Heart left ventricle (tissue), 16 donors: ENCODE results near the gene RNF123. TPM values are rescaled to one million over a fixed set of nuclear protein-coding genes. Genes with fewer than 3 reads are reported as not detected.

ENCODE experiments used
- ATAC-seq, 4 donors: fragments of 200-7000 bp; cut with Tn5 transposase; one replicate each; pipeline ENCODE4 v1.9.1; 2020 to 2022; ENCODE audit warnings: moderate library complexity in 4 of 4, mild to moderate bottlenecking in 3 of 4, moderate number of reproducible peaks in 1 of 4
- DNase-seq, 5 donors: peaks; one replicate each; pipeline ENCODE4 v3.0.0-alpha.2; 2020
- H3K27ac ChIP-seq, 12 donors: fragments of 200-600 bp; sonication (generic) in 4 of 12; one replicate each; pipeline versions ENCODE4 v1.5.0 to v1.8.0; 2016 to 2022; ENCODE audit warnings: mild to moderate bottlenecking in 2 of 12
- H3K27me3 ChIP-seq, 9 donors: fragments of 200-600 bp; sonication (generic) in 2 of 9; one replicate each; pipeline versions ENCODE4 v1.5.1 to v1.8.0; 2016 to 2022; ENCODE audit warnings: mild to moderate bottlenecking in 3 of 9
- H3K36me3 ChIP-seq, 9 donors: fragments of 200-600 bp; sonication (generic) in 2 of 9; one replicate each; pipeline versions ENCODE4 v1.5.0 to v1.8.0; 2018 to 2022; ENCODE audit warnings: mild to moderate bottlenecking in 2 of 9
- H3K4me1 ChIP-seq, 12 donors: fragments of 200-600 bp; sonication (generic) in 4 of 12; one replicate each; pipeline versions ENCODE4 v1.5.0 to v1.8.0; 2016 to 2022; ENCODE audit warnings: mild to moderate bottlenecking in 3 of 12
- H3K4me3 ChIP-seq, 12 donors: fragments of 200-600 bp; sonication (generic) in 4 of 12; one replicate each; pipeline versions ENCODE4 v1.5.0 to v1.8.0; 2017 to 2022; ENCODE audit warnings: mild to moderate bottlenecking in 9 of 12, moderate library complexity in 4 of 12
- H3K9me3 ChIP-seq, 12 donors: fragments of 200-600 bp; sonication (generic) in 4 of 12; one replicate each; pipeline versions ENCODE4 v1.5.0 to v1.8.0; 2016 to 2022; ENCODE audit warnings: mild to moderate bottlenecking in 1 of 12
- CTCF ChIP-seq, 12 donors: fragments of 200-600 bp; sonication (generic) in 4 of 12; IDR thresholded peaks; one replicate each; pipeline versions ENCODE4 v1.5.0 to v1.8.0; 2018 to 2022; ENCODE audit warnings: antibody characterized with exemption in 12 of 12, mild to moderate bottlenecking in 5 of 12
- POLR2A ChIP-seq, 2 donors: fragments of 450-650 bp; IDR thresholded peaks; one replicate each; pipeline ENCODE4 v1.6.1; 2017; ENCODE audit warnings: antibody characterized with exemption in 2 of 2, mild to moderate bottlenecking in 2 of 2, moderate library complexity in 2 of 2
- WGBS, 4 donors: extraction: QIAGEN DNeasy Blood & Tissue Kit in 2 of 4; methylation state at CpG; one replicate each; pipeline versions ENCODE4 v1.1.5 to v1.1.7; 2013 to 2018; 5-methylcytosine and 5-hydroxymethylcytosine counted together
- intact Hi-C, 10 donors: fragments of 100-400 bp; cut with DNase I; formaldehyde crosslinking; loops; one replicate each; pipeline versions ENCODE4 v1.11.1 to v1.14.2; 2022
- polyA plus RNA-seq, 2 donors: library from polyadenylated mRNA; stranded (reverse); fragments of 200-250 nt; gene quantifications; one replicate each; pipeline ENCODE4 v1.2.3, GENCODE V29; 2013
- total RNA-seq, 9 donors: library from RNA; depleted of rRNA in 2 of 9; stranded (reverse); fragments of >200 nt in 2 of 9; fragmentation: NEBNext Ultra II Directional in 3 of 9; extraction: Animal tissue kit (Norgen Biotek cat#: 25700) in 3 of 9; gene quantifications; one replicate each; pipeline versions ENCODE4 v1.1.0 to v1.2.4, GENCODE V29; 2016 to 2023
- donor health status: ischemic (EF 13 %, LVEDD 7.1; RV severe dilation, severe dysfunction).
- donor health status: healthy with polysubstance abuse.
- donor health status: DM: no; HTN: yes; CAD: no.
- donor health status: DM: no; HTN: no; CAD: no.
- donor health status: ischemic (EF 25% LVEDD 6.9; RV normal size, moderate dysfunction).
- donor health status: ischemic (EF 25% LVEDD 5.7; RV mildly dilated, moderate dysfunction).
- donor health status: healthy.
- donor health status: DM: yes; HTN: yes; CAD: no.
- donor health status: ischemic (EF 35%, LVEDD 5.7; RV mildly dilated, moderate dysfunction).
- donor health status: nonischemic (EF 11% LVEDD 7.7; RV severe dilation, severe dysfunction).
- donor health status: DM: yes; HTN: yes; CAD: no.
- donor health status: PGD.
- donor health status: ischemic (EF 29% LVEDD 5.4; RV normal size, mild dysfunction).
- donor health status: nonischemic (EF 23%, LVEDD 6.1; RV moderate dilation, normal function).

RNF123 gene
- total and polyA plus RNA-seq, 11 donors = 27.7 to 61.4 (median 46.0) TPM

GRCh38 chr3:49754536-49754935, 65.2 kb downstream of the RNF123 start:
- intact Hi-C loops = no loop called here
- H3K9me3 ChIP-seq = no peaks in the 10 kb centered on the region
- 61 to 79% (median 69%) methylated on average over 1 of the region's 1 CpG for WGBS, 4 donors
- H3K27ac ChIP-seq = no peak overlapping the region
- H3K36me3 ChIP-seq = peaks cover 0 to 9% (median 0%) of the 10 kb centered on the region in 9 donors
- H3K27me3 ChIP-seq = no peaks in the 10 kb centered on the region
- ATAC-seq (no peak), DNase-seq (no peak)
- H3K4me3 ChIP-seq = no peak overlapping the region
- peaks cover 0 to 51% (median 8%) of the 10 kb centered on the region in 12 donors for H3K4me1 ChIP-seq
- TF ChIP-seq POLR2A (IDR thresholded peaks at IDR 0.05) (no peak), CTCF (IDR thresholded peaks at IDR 0.05) (no peak)

- Histone ChIP-seq H3K9me3 (no peaks in the 10 kb centered on the region), H3K36me3 (peaks cover 0 to 7% (median 0%) of the 10 kb centered on the region in 9 donors), H3K4me1 (peaks cover 0 to 43% (median 6%) of the 10 kb centered on the region in 12 donors), H3K4me3 (no peak overlapping the region), H3K27me3 (no peaks in the 10 kb centered on the region), H3K27ac (no peak overlapping the region)
- 67 to 74% (median 70%) methylated on average over 1 of the region's 1 CpG for WGBS, 4 donors
- ATAC-seq (no peak), DNase-seq (no peak)
- intact Hi-C loops = no loop called here
- TF ChIP-seq POLR2A (IDR thresholded peaks at IDR 0.05) (no peak), CTCF (IDR thresholded peaks at IDR 0.05) (no peak)
Measured at GRCh38 chr3:49756036-49756435, 66.7 kb downstream of the RNF123 start.

- H3K4me3 ChIP-seq = no peak overlapping the region
- TF ChIP-seq POLR2A (IDR thresholded peaks at IDR 0.05) (no peak), CTCF (IDR thresholded peaks at IDR 0.05) (no peak)
- WGBS, 4 donors = 64 to 81% (median 67%) methylated on average over 2 of the region's 2 CpGs
- H3K27me3 ChIP-seq = no peaks in the 10 kb centered on the region
- DNase-seq (no peak), ATAC-seq (no peak)
- H3K27ac ChIP-seq = no peak overlapping the region
- H3K9me3 ChIP-seq = no peaks in the 10 kb centered on the region
- peaks cover 0 to 43% (median 6%) of the 10 kb centered on the region in 12 donors for H3K4me1 ChIP-seq
- H3K36me3 ChIP-seq = peaks cover 0 to 9% (median 0%) of the 10 kb centered on the region in 9 donors
- intact Hi-C loops = no loop called here
Measured at GRCh38 chr3:49757197-49757596, 67.8 kb downstream of the RNF123 start.

- intact Hi-C loops = no loop called here
- Histone ChIP-seq H3K9me3 (no peaks in the 10 kb centered on the region), H3K4me1 (peaks cover 0 to 30% (median 4%) of the 10 kb centered on the region in 12 donors), H3K27ac (no peak overlapping the region), H3K27me3 (no peaks in the 10 kb centered on the region), H3K4me3 (no peak overlapping the region), H3K36me3 (peaks cover 0 to 13% (median 3%) of the 10 kb centered on the region in 9 donors)
- DNase-seq (no peak), ATAC-seq (peak in 1 of 4 donors; percentile 43)
- TF ChIP-seq POLR2A (IDR thresholded peaks at IDR 0.05) (no peak), CTCF (IDR thresholded peaks at IDR 0.05) (no peak)
- WGBS, 4 donors = 21 to 35% (median 27%) methylated on average over 1 of the region's 1 CpG
Measured at GRCh38 chr3:49759226-49759625, 69.9 kb downstream of the RNF123 start.
